NT2/D1 (cell line): ENCODE data around the gene FSTL3.

Source experiments
- SUZ12 ChIP-seq: IDR thresholded peaks from 2 replicates; pipeline ENCODE4 v1.6.1; 2011; ENCODE audit not compliant: insufficient read length, insufficient read depth; ENCODE audit errors: extremely low read depth
- YY1 ChIP-seq: IDR thresholded peaks from 2 replicates; pipeline ENCODE4 v1.6.1; 2011; ENCODE audit not compliant: insufficient read length, insufficient read depth
- ZNF274 ChIP-seq: IDR thresholded peaks from 2 replicates; pipeline ENCODE4 v1.6.1; 2011; ENCODE audit warnings: mild to moderate bottlenecking, low read depth, low read length

DNA sequence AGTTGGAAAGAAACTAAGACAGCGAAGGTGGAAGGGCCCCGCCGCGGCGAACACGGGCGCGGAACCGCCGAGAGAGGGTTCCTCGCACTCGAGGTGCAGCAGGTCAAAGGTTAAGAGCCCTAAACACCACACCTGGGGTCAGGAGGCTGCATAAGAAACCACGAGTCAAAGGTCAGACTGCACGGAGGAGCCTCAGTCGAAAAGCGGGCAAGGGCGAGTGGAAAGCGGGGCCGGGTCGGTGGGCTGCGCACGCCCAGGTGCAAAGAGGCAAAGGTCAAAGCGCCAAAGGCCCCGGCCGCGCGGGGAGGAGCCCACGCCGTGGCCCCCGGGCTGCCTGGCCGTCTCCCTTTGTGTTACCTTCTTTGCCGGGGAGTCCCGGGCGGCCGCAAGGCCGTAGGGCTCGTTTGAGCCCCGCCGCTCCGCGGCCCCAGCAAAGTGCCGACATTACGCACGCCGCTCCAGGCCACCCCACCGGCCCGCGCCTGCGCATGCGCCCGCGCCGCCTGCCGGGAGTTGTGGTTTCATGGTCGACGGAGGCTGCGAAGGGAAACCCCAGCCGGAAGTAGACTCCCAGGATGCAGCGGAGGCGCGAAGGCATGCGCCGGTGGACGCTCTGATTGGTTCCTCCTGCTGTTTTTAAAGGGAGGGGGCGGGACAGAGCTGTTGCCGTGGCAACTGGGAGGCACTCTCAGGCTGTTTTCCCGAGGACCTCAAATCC lies 43.0 kb upstream of the FSTL3 start, which contains the start of gene POLRMT:
- TF ChIP-seq YY1 (peak; percentile 47), ZNF274 (no peak), SUZ12 (no peak)
